Peyer's patch (tissue), 4 donors: Measurements from ENCODE around the gene GPLD1.

Experiments used
- CTCF ChIP-seq, 6 experiments: fragments of 450-650 bp in 4 of 6; fragments of 200-600 bp in 2 of 6; sonication (generic) in 1 of 6; IDR thresholded peaks; one replicate each; pipeline ENCODE4 v1.5.1; 2017 to 2019; ENCODE audit warnings: antibody characterized with exemption in 6 of 6, mild to moderate bottlenecking in 3 of 6, moderate library complexity in 1 of 6
- POLR2A ChIP-seq, 2 donors: fragments of 450-650 bp; IDR thresholded peaks; one replicate each; pipeline ENCODE4 v1.5.1; 2017; ENCODE audit warnings: antibody characterized with exemption in 2 of 2, mild to moderate bottlenecking in 2 of 2, moderate library complexity in 2 of 2

GRCh38 chr6:24426729-24427446 is 62.5 kb downstream of the GPLD1 start:
- TF ChIP-seq CTCF (IDR thresholded peaks at IDR 0.05) (no peak), POLR2A (IDR thresholded peaks at IDR 0.05) (no peak)
